ENCODE measurements around the gene DMGDH. TPM values are rescaled to one million over a fixed set of nuclear protein-coding genes. Genes with fewer than 3 reads are reported as not detected.

DMGDH gene
- total RNA-seq, 1 experiment from 2014 or later: not detected

GRCh38 chr5:79002374-79002773, 67.1 kb downstream of the DMGDH start:
- no peaks in the 10 kb centered on the region for H3K79me2 ChIP-seq (ENCODE audit: insufficient read depth, low read length)
- Mint-ChIP-seq H3K4me3 (no peak overlapping the region), H3K27ac (no peak overlapping the region), H3K36me3 (ENCODE audit: insufficient read depth in 1 of 3, low read depth in 3 of 3) (no peaks in the 10 kb centered on the region), H3K9me3 (no peaks in the 10 kb centered on the region; a peak in 1 of 5 replicates), H3K27me3 (ENCODE audit: low read depth) (no peaks in the 10 kb centered on the region), H3K4me1 (no peaks in the 10 kb centered on the region)
- no peaks in the 10 kb centered on the region for H3K4me1 ChIP-seq (ENCODE audit: insufficient read depth, low read length)
- H3K14ac ChIP-seq (ENCODE audit: insufficient read depth, low read length): no peak overlapping the region
- H2BK12ac ChIP-seq (ENCODE audit: insufficient read length, low read depth, low read length): no peak overlapping the region
- H4K91ac ChIP-seq (ENCODE audit: insufficient read length, low read depth, low read length): no peak overlapping the region
- H3T11ph ChIP-seq (ENCODE audit: low read length): no peak overlapping the region
- no peak overlapping the region for H3K4ac ChIP-seq (ENCODE audit: low read depth, low read length)
- H3K79me1 ChIP-seq (ENCODE audit: insufficient read depth, low read depth, low read length, poor library complexity, severe bottlenecking): no peaks in the 10 kb centered on the region
- H3K56ac ChIP-seq (ENCODE audit: insufficient read length, low read depth, low read length): no peak overlapping the region
- no CpG with 5 or more reads among the region's 1 CpG for WGBS (ENCODE audit: extremely low coverage, insufficient read length, low lambda C conversion rate)
- no peak overlapping the region for H2AK5ac ChIP-seq (ENCODE audit: insufficient read length, low read length)
- H4K20me1 ChIP-seq (ENCODE audit: control insufficient read depth, insufficient read depth, insufficient read length): no peaks in the 10 kb centered on the region
- no peaks in the 10 kb centered on the region for H3K27me3 ChIP-seq (ENCODE audit: insufficient read depth, low read length)
- H3K27ac ChIP-seq (ENCODE audit: insufficient read length, low read depth, low read length): no peak overlapping the region
- no peaks in the 10 kb centered on the region for H3K23me2 ChIP-seq (ENCODE audit: insufficient read length, low read depth, low read length, poor library complexity, severe bottlenecking)
- no peak overlapping the region for H2BK20ac ChIP-seq (ENCODE audit: low read depth, low read length, poor library complexity, severe bottlenecking)
- no peak overlapping the region for H4K5ac ChIP-seq (ENCODE audit: insufficient read length, low read depth, low read length)
- no peak for DNase-seq
- H2BK5ac ChIP-seq (ENCODE audit: insufficient read length, low read length): no peak overlapping the region
- H3K23ac ChIP-seq (ENCODE audit: insufficient read length, low read depth, low read length): no peak overlapping the region
- no peak overlapping the region for H3K18ac ChIP-seq (ENCODE audit: insufficient read length, low read depth, low read length)
- H2BK120ac ChIP-seq (ENCODE audit: low read depth, low read length, poor library complexity, severe bottlenecking): no peak overlapping the region
- no peak overlapping the region for H2AFZ ChIP-seq (ENCODE audit: low read length)
- H2BK15ac ChIP-seq (ENCODE audit: low read depth, low read length): no peak overlapping the region
- no peak overlapping the region for H4K8ac ChIP-seq (replicated peaks; ENCODE audit: insufficient read length, low read depth, low read length)
- H3K9ac ChIP-seq (ENCODE audit: extremely low read depth, insufficient read length, low read length): no peak overlapping the region
- no peaks in the 10 kb centered on the region for H3K9me3 ChIP-seq (ENCODE audit: control insufficient read depth, low read depth, low read length)
- H3K4me2 ChIP-seq (ENCODE audit: insufficient read depth, insufficient read length, low read length): no peak overlapping the region
- TF ChIP-seq, protein P1, sequence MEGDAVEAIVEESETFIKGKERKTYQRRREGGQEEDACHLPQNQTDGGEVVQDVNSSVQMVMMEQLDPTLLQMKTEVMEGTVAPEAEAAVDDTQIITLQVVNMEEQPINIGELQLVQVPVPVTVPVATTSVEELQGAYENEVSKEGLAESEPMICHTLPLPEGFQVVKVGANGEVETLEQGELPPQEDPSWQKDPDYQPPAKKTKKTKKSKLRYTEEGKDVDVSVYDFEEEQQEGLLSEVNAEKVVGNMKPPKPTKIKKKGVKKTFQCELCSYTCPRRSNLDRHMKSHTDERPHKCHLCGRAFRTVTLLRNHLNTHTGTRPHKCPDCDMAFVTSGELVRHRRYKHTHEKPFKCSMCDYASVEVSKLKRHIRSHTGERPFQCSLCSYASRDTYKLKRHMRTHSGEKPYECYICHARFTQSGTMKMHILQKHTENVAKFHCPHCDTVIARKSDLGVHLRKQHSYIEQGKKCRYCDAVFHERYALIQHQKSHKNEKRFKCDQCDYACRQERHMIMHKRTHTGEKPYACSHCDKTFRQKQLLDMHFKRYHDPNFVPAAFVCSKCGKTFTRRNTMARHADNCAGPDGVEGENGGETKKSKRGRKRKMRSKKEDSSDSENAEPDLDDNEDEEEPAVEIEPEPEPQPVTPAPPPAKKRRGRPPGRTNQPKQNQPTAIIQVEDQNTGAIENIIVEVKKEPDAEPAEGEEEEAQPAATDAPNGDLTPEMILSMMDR (conservative IDR thresholded peaks at IDR 0.05): no peak

Data from H9 (cell line).